H1 (cell line): Measurements from ENCODE around the gene PPP2R5B. TPM values are rescaled to one million over a fixed set of nuclear protein-coding genes. Genes with fewer than 3 reads are reported as not detected.

Experiments
- ASH2L ChIP-seq: fragments of 200-600, 300-600 bp; sonication (generic); IDR thresholded peaks from one replicate; pipeline ENCODE4 v1.7.1; 2017; ENCODE audit warnings: low read length
- EP300 ChIP-seq, 2 experiments: IDR thresholded peaks; 1 replicate in 1 of 2; 2 replicates in 1 of 2; pipeline ENCODE4 v1.6.1; 2011 to 2012; ENCODE audit warnings: low read depth in 2 of 2, low read length in 2 of 2, mild to moderate bottlenecking in 2 of 2, borderline replicate concordance in 1 of 2, inconsistent platforms in 1 of 2, moderate library complexity in 1 of 2
- HDAC2 ChIP-seq, 2 experiments: fragments of 300-600 bp in 1 of 2; sonication (generic) in 1 of 2; IDR thresholded peaks; 2 replicates each; pipeline ENCODE4 v1.6.1; 2011 to 2012; ENCODE audit warnings: low read depth in 2 of 2, low read length in 2 of 2, mild to moderate bottlenecking in 2 of 2, moderate library complexity in 2 of 2, borderline replicate concordance in 1 of 2, inconsistent platforms in 1 of 2
- RFX5 ChIP-seq: IDR thresholded peaks from 2 replicates; pipeline ENCODE4 v1.6.1; 2011; ENCODE audit warnings: low read depth, low read length, improper control_type of control experiment, borderline replicate concordance
- RNF2 ChIP-seq: fragments of 200-900, 300-1000 bp; sonication (generic); IDR thresholded peaks from 2 replicates; pipeline ENCODE4 v1.7.1; 2016; ENCODE audit warnings: borderline replicate concordance, low read depth, mild to moderate bottlenecking, antibody characterized with exemption, low read length; ENCODE audit not compliant: poor library complexity, severe bottlenecking; ENCODE audit errors: missing control alignments
- ZNF274 ChIP-seq: IDR thresholded peaks from 2 replicates; pipeline ENCODE4 v1.7.0; 2012; ENCODE audit warnings: low read length, borderline replicate concordance; ENCODE audit errors: extremely low read depth
- polyA plus RNA-seq, 7 experiments: library from polyadenylated mRNA; depleted of rRNA in 3 of 7; stranded (reverse) in 5 of 7; unstranded in 2 of 7; fragments of >200 nt in 5 of 7; fragments of 200-250 nt in 2 of 7; gene quantifications; 1 replicate in 5 of 7; 2 replicates in 1 of 7; 4 replicates in 1 of 7; pipeline versions ENCODE4 v1.2.1 to v1.2.3, GENCODE V29; 2011 to 2013; ENCODE audit warnings: missing spikeins in 2 of 7, mixed read lengths in 2 of 7
- total RNA-seq: library from RNA; stranded (reverse); fragmentation: NEBNext Ultra II Directional; extraction: Animal tissue kit (Norgen Biotek cat#: 25700); gene quantifications from 2 replicates; pipeline ENCODE4 v1.2.1, GENCODE V29; 2021
- TF ChIP-seq, protein P1 (sequence below): IDR thresholded peaks from 2 replicates; pipeline ENCODE4 v1.6.1; 2012; ENCODE audit warnings: low read length, inconsistent platforms

Gene PPP2R5B
- total and polyA plus RNA-seq, 2 of the 8 experiments (the other 6 are each of a cell fraction or from before 2014, with no cell fraction given), result 4.9 to 5.1 TPM

DNA sequence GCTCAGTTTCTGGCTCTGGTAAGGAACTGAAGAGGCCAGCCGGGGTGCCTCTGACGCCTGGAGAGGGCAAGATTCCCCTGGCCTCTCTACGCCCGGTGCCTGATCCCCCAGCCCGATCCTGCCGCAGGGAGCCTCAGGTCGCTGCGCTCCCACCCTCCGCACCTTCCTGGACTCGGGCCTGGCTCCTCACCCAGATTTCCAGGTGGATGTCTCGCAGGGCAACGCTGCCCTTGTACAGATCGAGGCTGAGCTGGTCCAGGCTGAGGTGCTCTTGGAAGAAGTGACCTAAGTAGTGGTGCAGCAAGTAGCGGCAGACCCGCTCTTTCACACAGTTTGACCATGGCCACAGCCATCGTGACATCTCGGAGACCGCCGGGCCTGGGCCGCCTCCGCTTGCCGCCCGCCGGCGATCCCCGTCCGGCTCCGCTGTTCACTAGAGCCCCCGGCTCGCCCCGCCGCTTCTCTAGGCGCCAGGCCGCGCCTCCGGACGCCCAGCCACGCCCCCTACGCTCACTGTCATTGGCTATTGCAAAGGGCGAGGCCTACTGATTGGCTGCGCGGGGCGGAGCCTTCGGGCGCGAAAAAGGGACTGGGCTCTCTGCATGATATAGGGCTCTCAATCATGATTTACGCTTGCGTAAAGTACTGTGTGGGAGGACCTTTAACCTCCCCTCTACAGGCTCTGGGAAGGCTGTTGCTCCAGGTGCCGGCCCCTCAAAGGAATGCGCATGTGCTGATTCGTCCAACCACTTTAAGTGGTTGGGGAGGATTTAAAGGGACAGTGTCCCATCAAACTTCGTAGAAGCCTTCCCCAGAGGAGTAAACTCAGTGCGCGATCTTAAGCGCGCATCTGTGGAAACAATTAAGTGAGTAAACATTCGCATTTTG is 7.5 kb upstream of the PPP2R5B start, which contains the start of gene ATG2A (continued):
- TF ChIP-seq EP300 (IDR thresholded peaks at IDR 0.05; ENCODE audit: borderline replicate concordance in 1 of 2, low read depth in 2 of 2, low read length in 2 of 2) (no peak), RFX5 (no peak), ZNF274 (no peak), ASH2L (peak; percentile 39), HDAC2 (IDR thresholded peaks at IDR 0.05; ENCODE audit: borderline replicate concordance in 1 of 2, low read depth in 2 of 2, low read length in 2 of 2) (no peak), RNF2 (no peak)
- TF ChIP-seq, protein P1, sequence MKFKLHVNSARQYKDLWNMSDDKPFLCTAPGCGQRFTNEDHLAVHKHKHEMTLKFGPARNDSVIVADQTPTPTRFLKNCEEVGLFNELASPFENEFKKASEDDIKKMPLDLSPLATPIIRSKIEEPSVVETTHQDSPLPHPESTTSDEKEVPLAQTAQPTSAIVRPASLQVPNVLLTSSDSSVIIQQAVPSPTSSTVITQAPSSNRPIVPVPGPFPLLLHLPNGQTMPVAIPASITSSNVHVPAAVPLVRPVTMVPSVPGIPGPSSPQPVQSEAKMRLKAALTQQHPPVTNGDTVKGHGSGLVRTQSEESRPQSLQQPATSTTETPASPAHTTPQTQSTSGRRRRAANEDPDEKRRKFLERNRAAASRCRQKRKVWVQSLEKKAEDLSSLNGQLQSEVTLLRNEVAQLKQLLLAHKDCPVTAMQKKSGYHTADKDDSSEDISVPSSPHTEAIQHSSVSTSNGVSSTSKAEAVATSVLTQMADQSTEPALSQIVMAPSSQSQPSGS, result no peak
